Neural cell (in vitro differentiated cells): Measurements from ENCODE around the gene MTRF1L. TPM values are rescaled to one million over a fixed set of nuclear protein-coding genes. Genes with fewer than 3 reads are reported as not detected.

Experiments used
- H2AFZ ChIP-seq: fragments of 200-600, 300-800 bp; sonication (generic), shearing (Covaris generic); 2 replicates; pipeline ENCODE4 v1.6.0; 2014; ENCODE audit warnings: low read depth, mild to moderate bottlenecking, antibody characterized with exemption, low read length, moderate library complexity
- H3F3A ChIP-seq: fragments of 200-600 bp; shearing (Covaris generic); 2 replicates; pipeline ENCODE4 v1.6.1; 2016; ENCODE audit warnings: mild to moderate bottlenecking, moderate library complexity, mixed read lengths, antibody characterized with exemption, low read length; ENCODE audit not compliant: insufficient read depth, poor library complexity, severe bottlenecking
- H3K27ac ChIP-seq: fragments of 200-600, 300-800 bp; sonication (generic), shearing (Covaris generic); 2 replicates; pipeline ENCODE4 v1.5.1; 2014; ENCODE audit warnings: mild to moderate bottlenecking, low read length, moderate library complexity
- H3K27me3 ChIP-seq: fragments of 300-800, 200-600 bp; sonication (generic), shearing (Covaris generic); 2 replicates; pipeline ENCODE4 v1.6.0; 2014; ENCODE audit warnings: mild to moderate bottlenecking, low read depth, low read length, moderate library complexity; ENCODE audit not compliant: insufficient read depth
- H3K36me3 ChIP-seq: fragments of 300-800, 200-600 bp; sonication (generic), shearing (Covaris generic); 2 replicates; pipeline ENCODE4 v1.5.1; 2014; ENCODE audit warnings: mild to moderate bottlenecking, antibody characterized with exemption, low read length, moderate library complexity; ENCODE audit not compliant: insufficient read depth
- H3K4me2 ChIP-seq: fragments of 300-800, 200-600 bp; sonication (generic), shearing (Covaris generic); 2 replicates; pipeline ENCODE4 v1.6.0; 2014; ENCODE audit warnings: mild to moderate bottlenecking, low read length
- H3K4me3 ChIP-seq: fragments of 300-800, 200-600 bp; sonication (generic), shearing (Covaris generic); 2 replicates; pipeline ENCODE4 v1.5.1; 2014; ENCODE audit warnings: mild to moderate bottlenecking, low read length, moderate library complexity
- H3K79me2 ChIP-seq: fragments of 200-600 bp; shearing (Covaris generic); replicated peaks from 2 replicates; pipeline ENCODE4 v1.6.0; 2014; ENCODE audit warnings: mild to moderate bottlenecking, low read length, moderate library complexity; ENCODE audit not compliant: insufficient read depth
- H3K9ac ChIP-seq: fragments of 300-800, 200-600 bp; sonication (generic), shearing (Covaris generic); 2 replicates; pipeline ENCODE4 v1.6.1; 2016; ENCODE audit warnings: mild to moderate bottlenecking, low read length, mixed read lengths
- H3K9me2 ChIP-seq: fragments of 200-600 bp; shearing (Covaris generic); 2 replicates; pipeline ENCODE4 v1.6.1; 2016; ENCODE audit warnings: mild to moderate bottlenecking, low read length, mixed read lengths; ENCODE audit not compliant: insufficient read depth
- H3K9me3 ChIP-seq: fragments of 200-600, 300-800 bp; sonication (generic), shearing (Covaris generic); 2 replicates; pipeline ENCODE4 v1.6.1; 2016; ENCODE audit warnings: mild to moderate bottlenecking, mixed run types, low read length, moderate library complexity, mixed read lengths
- H4K20me1 ChIP-seq: fragments of 200-600 bp; shearing (Covaris generic); 2 replicates; pipeline ENCODE4 v1.6.1; 2016; ENCODE audit warnings: mild to moderate bottlenecking, mixed run types; ENCODE audit not compliant: insufficient read depth
- CTCF ChIP-seq: fragments of 450-650 bp; IDR thresholded peaks from 2 replicates; pipeline ENCODE4 v1.5.1; 2014; ENCODE audit warnings: antibody characterized with exemption, mild to moderate bottlenecking, moderate library complexity; ENCODE audit not compliant: poor library complexity, severe bottlenecking
- EP300 ChIP-seq: fragments of 450-650 bp; conservative IDR thresholded peaks from 2 replicates; pipeline ENCODE4 v1.6.1; 2014; ENCODE audit warnings: antibody characterized with exemption, mild to moderate bottlenecking, moderate library complexity; ENCODE audit not compliant: poor library complexity, severe bottlenecking
- MXI1 ChIP-seq: fragments of 450-650 bp; conservative IDR thresholded peaks from 2 replicates; pipeline ENCODE4 v1.6.1; 2014; ENCODE audit warnings: antibody characterized with exemption, mild to moderate bottlenecking; ENCODE audit not compliant: poor library complexity, severe bottlenecking
- polyA plus RNA-seq: library from polyadenylated mRNA; depleted of rRNA; stranded (reverse); fragments of >200 nt; gene quantifications from 2 replicates; pipeline ENCODE4 v1.2.3, GENCODE V29; 2014
- TF ChIP-seq, protein P1 (sequence below): IDR thresholded peaks from 2 replicates; pipeline ENCODE4 v1.6.1; 2012; ENCODE audit warnings: borderline replicate concordance

MTRF1L gene
- polyA plus RNA-seq, 1 donor from 2014 or later: 14.0 TPM

DNA sequence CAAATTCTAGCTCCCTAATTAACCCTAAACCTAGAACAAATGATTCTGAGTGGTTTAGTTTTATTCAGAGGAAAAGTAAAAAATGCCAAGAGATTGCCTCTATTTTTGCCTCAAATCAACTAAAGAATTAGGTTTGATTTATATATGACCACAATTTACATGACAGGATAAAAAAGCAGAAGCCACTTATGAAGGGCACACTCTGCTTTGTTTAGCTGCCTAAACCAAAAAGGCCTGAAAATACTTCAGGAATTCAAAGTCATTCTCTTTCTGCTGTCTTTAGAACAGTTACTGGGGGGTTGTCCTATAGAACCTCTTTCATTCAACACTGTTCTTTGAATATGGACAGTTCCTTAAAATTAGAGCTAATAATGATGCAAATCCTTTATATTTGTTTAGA is 25.0 kb downstream of the MTRF1L start:
- Histone ChIP-seq H3K9ac (no peak overlapping the region), H3K9me2 (no peaks in the 10 kb centered on the region), H3K36me3 (no peaks in the 10 kb centered on the region), H3K27me3 (no peaks in the 10 kb centered on the region), H3F3A (no peaks in the 10 kb centered on the region), H3K4me2 (no peak overlapping the region), H3K27ac (no peak overlapping the region), H3K79me2 (peaks cover 89% of the 10 kb centered on the region), H4K20me1 (peaks cover 2% of the 10 kb centered on the region), H2AFZ (no peak overlapping the region), H3K9me3 (no peaks in the 10 kb centered on the region), H3K4me3 (no peak overlapping the region)
- no peak for TF ChIP-seq MXI1
- TF ChIP-seq, protein P1, sequence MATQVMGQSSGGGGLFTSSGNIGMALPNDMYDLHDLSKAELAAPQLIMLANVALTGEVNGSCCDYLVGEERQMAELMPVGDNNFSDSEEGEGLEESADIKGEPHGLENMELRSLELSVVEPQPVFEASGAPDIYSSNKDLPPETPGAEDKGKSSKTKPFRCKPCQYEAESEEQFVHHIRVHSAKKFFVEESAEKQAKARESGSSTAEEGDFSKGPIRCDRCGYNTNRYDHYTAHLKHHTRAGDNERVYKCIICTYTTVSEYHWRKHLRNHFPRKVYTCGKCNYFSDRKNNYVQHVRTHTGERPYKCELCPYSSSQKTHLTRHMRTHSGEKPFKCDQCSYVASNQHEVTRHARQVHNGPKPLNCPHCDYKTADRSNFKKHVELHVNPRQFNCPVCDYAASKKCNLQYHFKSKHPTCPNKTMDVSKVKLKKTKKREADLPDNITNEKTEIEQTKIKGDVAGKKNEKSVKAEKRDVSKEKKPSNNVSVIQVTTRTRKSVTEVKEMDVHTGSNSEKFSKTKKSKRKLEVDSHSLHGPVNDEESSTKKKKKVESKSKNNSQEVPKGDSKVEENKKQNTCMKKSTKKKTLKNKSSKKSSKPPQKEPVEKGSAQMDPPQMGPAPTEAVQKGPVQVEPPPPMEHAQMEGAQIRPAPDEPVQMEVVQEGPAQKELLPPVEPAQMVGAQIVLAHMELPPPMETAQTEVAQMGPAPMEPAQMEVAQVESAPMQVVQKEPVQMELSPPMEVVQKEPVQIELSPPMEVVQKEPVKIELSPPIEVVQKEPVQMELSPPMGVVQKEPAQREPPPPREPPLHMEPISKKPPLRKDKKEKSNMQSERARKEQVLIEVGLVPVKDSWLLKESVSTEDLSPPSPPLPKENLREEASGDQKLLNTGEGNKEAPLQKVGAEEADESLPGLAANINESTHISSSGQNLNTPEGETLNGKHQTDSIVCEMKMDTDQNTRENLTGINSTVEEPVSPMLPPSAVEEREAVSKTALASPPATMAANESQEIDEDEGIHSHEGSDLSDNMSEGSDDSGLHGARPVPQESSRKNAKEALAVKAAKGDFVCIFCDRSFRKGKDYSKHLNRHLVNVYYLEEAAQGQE: no peak
- TF ChIP-seq CTCF: no peak

DNA sequence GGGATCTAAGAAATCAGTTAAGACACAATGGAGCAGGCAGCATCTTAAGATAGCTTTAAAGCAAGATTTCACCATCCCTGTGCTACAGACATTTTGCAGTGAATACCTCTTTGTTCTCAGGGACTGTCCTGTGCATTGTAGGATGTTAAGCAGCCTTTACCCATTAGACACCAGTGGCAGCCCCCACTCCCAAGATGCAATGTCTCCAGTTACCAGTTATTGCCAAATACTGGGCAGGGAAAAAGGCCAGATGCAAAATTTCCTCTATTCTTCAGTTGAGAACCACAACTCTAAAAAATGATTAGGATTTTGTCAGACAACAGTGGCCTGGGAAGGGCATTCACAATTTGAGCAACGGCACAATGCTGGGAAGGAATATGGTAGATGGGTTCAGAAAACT is 25.8 kb downstream of the MTRF1L start:
- H3K79me2 ChIP-seq: peaks cover 82% of the 10 kb centered on the region
- no peaks in the 10 kb centered on the region for H3K9me2 ChIP-seq
- no peak overlapping the region for H3K4me2 ChIP-seq
- no peaks in the 10 kb centered on the region for H3F3A ChIP-seq
- H3K4me3 ChIP-seq: no peak overlapping the region
- TF ChIP-seq, protein P1: no peak
- TF ChIP-seq EP300: no peak
- H3K9me3 ChIP-seq: no peaks in the 10 kb centered on the region
- H2AFZ ChIP-seq: no peak overlapping the region
- no peaks in the 10 kb centered on the region for H3K27me3 ChIP-seq
- no peaks in the 10 kb centered on the region for H4K20me1 ChIP-seq
- H3K36me3 ChIP-seq: no peaks in the 10 kb centered on the region
- H3K9ac ChIP-seq: no peak overlapping the region
- no peak overlapping the region for H3K27ac ChIP-seq
